DMS53 treated with DMSO at 0.1 percent for 48 hours (cell line): ENCODE measurements around the gene NSMCE1.
A peak's percentile ranks its signal among the peaks of the same experiment; 100 is the strongest.
"Not testable (repeated sequence)": the region's sequence is repeated elsewhere in the genome, so short reads cannot be mapped to it uniquely, and the experiment has no call there.

ENCODE experiments used
- DNase-seq: peaks from one replicate; lab custom pipeline; 2025; ENCODE audit not compliant: unreplicated experiment; lab: John Stamatoyannopoulos, UW

Gene NSMCE1

GRCh38 chr16:27220527-27220926, 48.0 kb downstream of the NSMCE1 start:
- no peak for DNase-seq

- no peak for DNase-seq
Measured at GRCh38 chr16:27220120-27220519, 48.5 kb downstream of the NSMCE1 start.

GRCh38 chr16:27219161-27219560, 49.4 kb downstream of the NSMCE1 start:
- no peak for DNase-seq

GRCh38 chr16:27218756-27219155, 49.8 kb downstream of the NSMCE1 start:
- no peak for DNase-seq

- no peak for DNase-seq
Measured at GRCh38 chr16:27217256-27217655, 51.3 kb downstream of the NSMCE1 start.

GRCh38 chr16:27216297-27216885, 52.2 kb downstream of the NSMCE1 start:
- no peak for DNase-seq

- DNase-seq = no peak
Measured at GRCh38 chr16:27215660-27216059, 52.9 kb downstream of the NSMCE1 start.

GRCh38 chr16:27214084-27214961, 54.2 kb downstream of the NSMCE1 start:
- no peak for DNase-seq

GRCh38 chr16:27211026-27211425, 57.5 kb downstream of the NSMCE1 start:
- no peak for DNase-seq

GRCh38 chr16:27210174-27210573, 58.4 kb downstream of the NSMCE1 start:
- DNase-seq = no peak

GRCh38 chr16:27209591-27209990, 59.0 kb downstream of the NSMCE1 start:
- no peak for DNase-seq

GRCh38 chr16:27208796-27209195, 59.8 kb downstream of the NSMCE1 start:
- DNase-seq = no peak

- no peak for DNase-seq
Measured at GRCh38 chr16:27208081-27208680, 60.4 kb downstream of the NSMCE1 start.

GRCh38 chr16:27207121-27207520, 61.5 kb downstream of the NSMCE1 start:
- not testable (repeated sequence) for DNase-seq

GRCh38 chr16:27205423-27206065, 63.0 kb downstream of the NSMCE1 start:
- no peak for DNase-seq

GRCh38 chr16:27204312-27204915, 64.2 kb downstream of the NSMCE1 start:
- no peak for DNase-seq

GRCh38 chr16:27203507-27204311, 64.9 kb downstream of the NSMCE1 start, which contains the start of gene KDM8:
KDM8 (plus strand) TSS chr16:27203526; CDS start chr16:27210124, 6,598 bp downstream.
- DNase-seq = peak; percentile 96

GRCh38 chr16:27202923-27203506, 65.6 kb downstream of the NSMCE1 start:
- no peak for DNase-seq

- DNase-seq = not testable (repeated sequence)
Measured at GRCh38 chr16:27200914-27201313, 67.7 kb downstream of the NSMCE1 start.

GRCh38 chr16:27199736-27200135, 68.8 kb downstream of the NSMCE1 start:
- no peak for DNase-seq
